Ovary (tissue), 9 donors: ENCODE results near the gene PRRG2. TPM values are rescaled to one million over a fixed set of nuclear protein-coding genes. Genes with fewer than 3 reads are reported as not detected.

Experiments
- DNase-seq, 5 donors: peaks; one replicate each; pipeline ENCODE4 v3.0.0-alpha.2; 2019 to 2020
- H3K27ac ChIP-seq, 2 donors: fragments of 200-600 bp; one replicate each; pipeline versions ENCODE4 v1.5.1 to v1.8.0; 2019 to 2022
- H3K27me3 ChIP-seq: fragments of 200-600 bp; one replicate; pipeline ENCODE4 v1.8.0; 2022
- H3K36me3 ChIP-seq: fragments of 200-600 bp; sonication (generic); one replicate; pipeline ENCODE4 v1.5.1; 2019
- H3K4me1 ChIP-seq: one replicate; pipeline ENCODE4 v1.8.1; 2013; ENCODE audit warnings: mild to moderate bottlenecking, moderate library complexity; ENCODE audit not compliant: insufficient read depth
- H3K4me3 ChIP-seq: fragments of 200-600 bp; sonication (generic); one replicate; pipeline ENCODE4 v1.5.1; 2017
- H3K9me3 ChIP-seq, 2 donors: fragments of 200-600 bp in 1 of 2; sonication (generic) in 1 of 2; one replicate each; pipeline versions ENCODE4 v1.5.1 to v1.8.1; 2013 to 2019; ENCODE audit warnings: mild to moderate bottlenecking in 1 of 2, moderate library complexity in 1 of 2
- EP300 ChIP-seq: sonication (generic); formaldehyde crosslinking; IDR thresholded peaks from one replicate; pipeline ENCODE4 v1.6.1; 2017; ENCODE audit warnings: antibody characterized with exemption
- POLR2A ChIP-seq: fragments of 450-650 bp; IDR thresholded peaks from one replicate; pipeline ENCODE4 v1.6.1; 2017; ENCODE audit warnings: antibody characterized with exemption, mild to moderate bottlenecking, moderate library complexity
- WGBS, 3 donors: extraction: QIAGEN DNeasy Blood & Tissue Kit in 1 of 3; methylation state at CpG; one replicate each; pipeline versions ENCODE4 v1.1.5 to v1.1.7; 2013 to 2017; 5-methylcytosine and 5-hydroxymethylcytosine counted together
- intact Hi-C, 4 donors: fragments of 100-400 bp; cut with DNase I; formaldehyde crosslinking; loops; one replicate each; pipeline versions ENCODE4 v1.11.0 to v1.15.1; 2022 to 2023
- polyA plus RNA-seq, 2 donors: library from polyadenylated mRNA; stranded (reverse); fragments of 200-250 nt in 1 of 2; fragments of 350-450 nt in 1 of 2; fragmentation: Illumina TruSeq in 1 of 2; extraction: RNeasy Lipid Tissue Mini Kit (QIAGEN cat#74804) in 1 of 2; gene quantifications; one replicate each; pipeline ENCODE4 v1.2.3, GENCODE V29; 2013 to 2014
- total RNA-seq, 7 donors: library from RNA; depleted of rRNA in 2 of 7; stranded (reverse); fragments of >200 nt in 2 of 7; fragmentation: NEBNext Ultra II Directional in 3 of 7; extraction: Animal tissue kit (Norgen Biotek cat#: 25700) in 3 of 7; gene quantifications; one replicate each; pipeline versions ENCODE4 v1.1.0 to v1.2.4, GENCODE V29; 2016 to 2023
- TF ChIP-seq, protein P1 (sequence below), 3 donors: fragments of 450-650 bp in 2 of 3; fragments of 200-600 bp in 1 of 3; IDR thresholded peaks; one replicate each; pipeline versions ENCODE4 v1.5.1 to v1.8.0; 2016 to 2022; ENCODE audit warnings: antibody characterized with exemption in 3 of 3, mild to moderate bottlenecking in 1 of 3
- donor health status: DM: no; HTN: no; CAD: no; lungs with moderate emphysema.
- donor health status: DM: no; HTN: no; CAD: no.
- donor health status: Bipolar disorder and iron deficiency.
- donor health status: DM: yes; HTN: yes; CAD: no.
- donor health status: DM: no; HTN: no; CAD: no.
- donor health status: DM: yes; HTN: yes; CAD: no.

Gene PRRG2
- total and polyA plus RNA-seq, 9 donors: 0.65 to 4.0 (median 1.1) TPM; not detected in 3

DNA sequence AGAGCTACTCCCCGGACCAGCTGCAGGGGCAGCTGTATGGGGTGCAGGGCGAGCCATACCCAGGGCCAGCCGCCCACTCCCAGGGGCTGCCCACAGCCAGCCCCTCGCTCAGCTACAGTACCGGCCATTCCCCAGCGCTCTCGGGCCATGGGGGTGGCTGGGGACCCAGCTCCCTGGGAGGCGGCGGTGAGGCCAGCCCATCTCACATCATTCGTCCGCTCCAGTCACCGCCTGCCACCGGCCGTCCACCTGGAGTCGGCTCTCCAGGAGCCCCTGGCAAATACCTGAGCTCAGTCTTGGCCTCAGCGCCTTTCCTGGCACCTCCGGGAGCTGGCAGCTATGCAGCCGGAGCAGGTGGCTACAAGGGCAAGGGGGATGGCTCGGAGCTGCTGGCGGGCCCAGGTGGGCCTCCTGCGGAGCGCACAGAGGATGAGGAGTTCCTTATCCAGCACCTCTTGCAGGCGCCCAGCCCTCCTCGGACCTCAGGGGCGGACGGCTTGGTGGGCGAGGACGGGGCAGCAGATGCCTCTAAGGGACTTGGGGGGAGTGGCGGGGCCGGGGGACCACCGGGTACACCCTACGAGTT is 14.8 kb downstream of the PRRG2 start:
- intact Hi-C loops: loop anchor here in 2 of 4 donors (10.0 kb wide), 2 partner anchors 89 to 1861 kb away; partner anchors contain the start of gene ADM5 (in 1 of the 2)
- Histone ChIP-seq H3K27ac (no peak overlapping the region), H3K36me3 (no peaks in the 10 kb centered on the region), H3K4me3 (no peak overlapping the region), H3K27me3 (no peaks in the 10 kb centered on the region), H3K9me3 (no peaks in the 10 kb centered on the region), H3K4me1 (peaks cover 3% of the 10 kb centered on the region)
- WGBS, 3 donors: 87 to 93% (median 92%) methylated on average over 29 to 32 of the region's 32 CpGs
- no peak for TF ChIP-seq POLR2A
- TF ChIP-seq EP300: no peak
- TF ChIP-seq, protein P1, sequence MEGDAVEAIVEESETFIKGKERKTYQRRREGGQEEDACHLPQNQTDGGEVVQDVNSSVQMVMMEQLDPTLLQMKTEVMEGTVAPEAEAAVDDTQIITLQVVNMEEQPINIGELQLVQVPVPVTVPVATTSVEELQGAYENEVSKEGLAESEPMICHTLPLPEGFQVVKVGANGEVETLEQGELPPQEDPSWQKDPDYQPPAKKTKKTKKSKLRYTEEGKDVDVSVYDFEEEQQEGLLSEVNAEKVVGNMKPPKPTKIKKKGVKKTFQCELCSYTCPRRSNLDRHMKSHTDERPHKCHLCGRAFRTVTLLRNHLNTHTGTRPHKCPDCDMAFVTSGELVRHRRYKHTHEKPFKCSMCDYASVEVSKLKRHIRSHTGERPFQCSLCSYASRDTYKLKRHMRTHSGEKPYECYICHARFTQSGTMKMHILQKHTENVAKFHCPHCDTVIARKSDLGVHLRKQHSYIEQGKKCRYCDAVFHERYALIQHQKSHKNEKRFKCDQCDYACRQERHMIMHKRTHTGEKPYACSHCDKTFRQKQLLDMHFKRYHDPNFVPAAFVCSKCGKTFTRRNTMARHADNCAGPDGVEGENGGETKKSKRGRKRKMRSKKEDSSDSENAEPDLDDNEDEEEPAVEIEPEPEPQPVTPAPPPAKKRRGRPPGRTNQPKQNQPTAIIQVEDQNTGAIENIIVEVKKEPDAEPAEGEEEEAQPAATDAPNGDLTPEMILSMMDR (IDR thresholded peaks at IDR 0.05): no peak
- DNase-seq: peak in 1 of 5 donors; percentile 41

DNA sequence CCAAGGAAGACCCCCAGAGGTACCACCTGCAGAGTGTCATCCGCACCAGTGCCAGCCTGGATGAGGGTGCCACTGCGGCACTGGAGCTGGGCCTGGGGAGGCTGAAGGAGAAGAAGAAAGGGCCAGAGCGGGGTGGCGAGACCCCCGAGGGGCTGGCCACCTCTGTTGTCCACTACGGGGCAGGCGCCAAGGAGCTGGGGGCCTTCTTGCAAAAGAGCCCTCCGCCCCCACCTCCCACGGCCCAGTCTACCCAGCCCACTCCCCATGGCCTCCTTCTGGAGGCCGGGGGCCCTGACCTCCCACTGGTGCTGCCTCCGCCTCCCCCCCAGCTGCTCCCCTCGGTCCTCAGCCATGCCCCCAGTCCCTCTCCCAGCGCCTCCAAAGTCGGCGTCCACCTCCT is 15.3 kb downstream of the PRRG2 start:
- Histone ChIP-seq H3K27me3 (no peaks in the 10 kb centered on the region), H3K4me3 (no peak overlapping the region), H3K27ac (no peak overlapping the region), H3K36me3 (no peaks in the 10 kb centered on the region), H3K4me1 (peaks cover 3% of the 10 kb centered on the region), H3K9me3 (no peaks in the 10 kb centered on the region)
- peak in 1 of 5 donors; percentile 43 for DNase-seq
- TF ChIP-seq POLR2A (no peak), EP300 (no peak)
- TF ChIP-seq, protein P1 (IDR thresholded peaks at IDR 0.05): no peak
- intact Hi-C loops: loop anchor here in 2 of 4 donors (10.0 kb wide), 2 partner anchors 88 to 1862 kb away; partner anchors contain the start of gene ADM5 (in 1 of the 2)
- 84 to 90% (median 88%) methylated on average over 9 to 15 of the region's 15 CpGs for WGBS, 3 donors

DNA sequence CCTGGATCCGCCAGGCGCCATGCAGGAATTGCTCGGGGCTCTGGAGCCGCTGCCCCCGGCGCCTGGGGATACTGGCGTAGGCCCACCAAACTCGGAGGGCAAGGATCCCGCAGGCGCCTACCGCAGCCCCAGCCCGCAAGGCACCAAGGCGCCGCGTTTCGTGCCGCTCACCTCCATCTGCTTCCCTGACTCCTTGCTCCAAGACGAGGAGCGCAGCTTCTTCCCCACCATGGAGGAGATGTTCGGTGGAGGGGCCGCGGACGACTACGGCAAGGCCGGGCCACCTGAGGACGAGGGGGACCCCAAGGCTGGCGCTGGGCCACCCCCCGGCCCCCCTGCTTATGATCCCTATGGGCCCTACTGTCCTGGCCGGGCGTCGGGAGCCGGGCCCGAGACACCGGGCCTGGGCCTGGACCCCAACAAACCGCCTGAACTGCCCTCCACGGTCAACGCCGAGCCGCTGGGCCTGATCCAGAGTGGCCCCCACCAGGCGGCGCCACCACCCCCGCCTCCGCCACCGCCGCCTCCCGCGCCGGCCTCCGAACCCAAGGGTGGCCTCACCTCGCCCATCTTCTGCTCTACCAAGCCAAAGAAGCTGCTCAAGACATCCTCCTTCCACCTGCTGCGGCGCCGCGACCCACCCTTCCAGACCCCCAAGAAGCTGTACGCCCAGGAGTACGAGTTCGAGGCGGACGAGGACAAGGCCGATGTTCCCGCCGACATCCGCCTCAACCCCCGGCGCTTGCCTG is 16.0 kb downstream of the PRRG2 start:
- Histone ChIP-seq H3K27me3 (no peaks in the 10 kb centered on the region), H3K4me3 (no peak overlapping the region), H3K9me3 (no peaks in the 10 kb centered on the region), H3K27ac (no peak overlapping the region), H3K36me3 (no peaks in the 10 kb centered on the region), H3K4me1 (peaks cover 3% of the 10 kb centered on the region)
- WGBS, 3 donors: 90 to 95% (median 94%) methylated on average over 63 to 65 of the region's 65 CpGs
- TF ChIP-seq POLR2A: no peak
- TF ChIP-seq EP300: no peak
- TF ChIP-seq, protein P1 (IDR thresholded peaks at IDR 0.05): no peak
- intact Hi-C loops: loop anchor here in 2 of 4 donors (10.0 kb wide), 2 partner anchors 88 to 1862 kb away; partner anchors contain the start of gene ADM5 (in 1 of the 2)
- peak in 1 of 5 donors; percentile 46 for DNase-seq

DNA sequence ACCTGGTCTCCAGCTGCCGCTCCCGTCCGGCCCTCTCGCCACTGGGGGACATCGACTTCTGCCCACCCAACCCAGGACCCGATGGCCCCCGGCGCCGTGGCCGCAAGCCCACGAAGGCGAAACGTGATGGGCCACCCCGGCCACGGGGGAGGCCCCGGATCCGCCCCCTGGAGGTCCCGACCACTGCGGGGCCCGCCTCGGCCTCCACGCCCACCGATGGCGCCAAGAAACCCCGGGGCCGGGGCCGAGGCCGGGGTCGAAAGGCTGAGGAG is 16.5 kb downstream of the PRRG2 start:
- 89 to 92% (median 91%) methylated on average over 28 to 29 of the region's 29 CpGs for WGBS, 3 donors
- Histone ChIP-seq H3K9me3 (no peaks in the 10 kb centered on the region), H3K4me1 (peaks cover 3% of the 10 kb centered on the region), H3K27me3 (no peaks in the 10 kb centered on the region), H3K36me3 (no peaks in the 10 kb centered on the region), H3K27ac (no peak overlapping the region), H3K4me3 (no peak overlapping the region)
- intact Hi-C loops: loop anchor here in 2 of 4 donors (10.0 kb wide), 2 partner anchors 87 to 1863 kb away; partner anchors contain the start of gene ADM5 (in 1 of the 2)
- TF ChIP-seq POLR2A (no peak), EP300 (no peak)
- TF ChIP-seq, protein P1 (IDR thresholded peaks at IDR 0.05): no peak
- DNase-seq: no peak
